Measurements from ENCODE around the gene KDM2A. TPM values are rescaled to one million over a fixed set of nuclear protein-coding genes. Genes with fewer than 3 reads are reported as not detected.
"Not testable (repeated sequence)": the region's sequence is repeated elsewhere in the genome, so short reads cannot be mapped to it uniquely, and the experiment has no call there.

The KDM2A gene
- total RNA-seq, 1 experiment from 2014 or later = 120 TPM

- TF ChIP-seq CTCF (conservative IDR thresholded peaks at IDR 0.05) (no peak), EZH2 (IDR thresholded peaks at IDR 0.05; ENCODE audit: low read depth) (no peak)
- H3K4me2 ChIP-seq = no peak overlapping the region
- peaks cover 7% of the 10 kb centered on the region; the same call in 1 of the 2 replicates for H3K79me2 ChIP-seq (ENCODE audit: low read depth)
- H3K36me3 ChIP-seq (ENCODE audit: low read depth) = peaks cover 45% of the 10 kb centered on the region
- ChIA-PET POLR2A (ENCODE audit: unreplicated experiment) (no interaction called here), CTCF (interaction anchor here (1.4 kb wide), 1 partner anchor 63 kb away, joined by 3 read pairs; no protein-coding TSS in a partner anchor)
- 0 out of 2 replicates have a peak, but pooled peaks cover 3% of the 10 kb centered on the region for H4K20me1 ChIP-seq (ENCODE audit: insufficient read depth)
- BruUV-seq (replicated peaks) = no TSS peak
- H3K27me3 ChIP-seq (ENCODE audit: insufficient read depth, low read depth) = no peaks in the 10 kb centered on the region
- intact Hi-C loops (cut with micrococcal nuclease; ENCODE audit: unreplicated experiment) = no loop called here
- H3K9me2 ChIP-seq (ENCODE audit: insufficient read depth) = no peaks in the 10 kb centered on the region
- no peak overlapping the region for H3K4me3 ChIP-seq
- no peaks in the 10 kb centered on the region for H3K4me1 ChIP-seq (replicated peaks; ENCODE audit: insufficient read depth)
- no peak overlapping the region for H2AFZ ChIP-seq
- peaks cover 34% of the 10 kb centered on the region; the same call in 1 of the 2 replicates for H3F3A ChIP-seq (ENCODE audit: insufficient read depth, low read depth)
- H3K9me3 ChIP-seq (ENCODE audit: insufficient read depth, low read depth) = no peaks in the 10 kb centered on the region
- no peak for DNase-seq
- H3K27ac ChIP-seq = no peak overlapping the region
Measured at GRCh38 chr11:67230886-67231285, 111.8 kb downstream of the KDM2A start.

GRCh38 chr11:67233584-67234190 is 114.6 kb downstream of the KDM2A start:
- no peaks in the 10 kb centered on the region for H3K9me2 ChIP-seq (ENCODE audit: insufficient read depth)
- no peak for DNase-seq
- no peak overlapping the region for H3K27ac ChIP-seq
- BruUV-seq (replicated peaks) = no TSS peak
- ChIA-PET CTCF (interaction anchor here (0.6 kb wide), 1 partner anchor 66 kb away, joined by 3 read pairs; no protein-coding TSS in a partner anchor), POLR2A (ENCODE audit: unreplicated experiment) (no interaction called here)
- H3K4me1 ChIP-seq (replicated peaks; ENCODE audit: insufficient read depth) = peaks cover 13% of the 10 kb centered on the region
- peaks cover 57% of the 10 kb centered on the region for H3F3A ChIP-seq (ENCODE audit: insufficient read depth, low read depth)
- no peaks in the 10 kb centered on the region for H3K27me3 ChIP-seq (ENCODE audit: insufficient read depth, low read depth)
- H3K4me2 ChIP-seq = no peak overlapping the region
- TF ChIP-seq CTCF (conservative IDR thresholded peaks at IDR 0.05) (no peak), EZH2 (IDR thresholded peaks at IDR 0.05; ENCODE audit: low read depth) (no peak)
- peaks cover 44% of the 10 kb centered on the region for H3K36me3 ChIP-seq (ENCODE audit: low read depth)
- peaks cover 17% of the 10 kb centered on the region; the same call in 1 of the 2 replicates for H3K79me2 ChIP-seq (ENCODE audit: low read depth)
- H3K4me3 ChIP-seq = no peak overlapping the region
- intact Hi-C loops (cut with micrococcal nuclease; ENCODE audit: unreplicated experiment) = no loop called here
- H3K9me3 ChIP-seq (ENCODE audit: insufficient read depth, low read depth) = no peaks in the 10 kb centered on the region
- no peak overlapping the region for H2AFZ ChIP-seq
- 0 out of 2 replicates have a peak, but pooled peaks cover 3% of the 10 kb centered on the region for H4K20me1 ChIP-seq (ENCODE audit: insufficient read depth)

GRCh38 chr11:67234571-67234970 is 115.5 kb downstream of the KDM2A start:
- H2AFZ ChIP-seq; BruUV-seq (replicated peaks); H3K4me3 ChIP-seq; H4K20me1 ChIP-seq (ENCODE audit: insufficient read depth); H3K27ac ChIP-seq; DNase-seq; H3K4me2 ChIP-seq; intact Hi-C loops (cut with micrococcal nuclease; ENCODE audit: unreplicated experiment); H3K9me2 ChIP-seq (ENCODE audit: insufficient read depth); H3K9me3 ChIP-seq (ENCODE audit: insufficient read depth, low read depth); H3K27me3 ChIP-seq (ENCODE audit: insufficient read depth, low read depth); POLR2A ChIA-PET (ENCODE audit: unreplicated experiment): not testable (repeated sequence)
- Histone ChIP-seq H3K36me3 (ENCODE audit: low read depth) (peaks cover 35% of the 10 kb centered on the region), H3F3A (ENCODE audit: insufficient read depth, low read depth) (peaks cover 59% of the 10 kb centered on the region), H3K4me1 (replicated peaks; ENCODE audit: insufficient read depth) (peaks cover 22% of the 10 kb centered on the region), H3K79me2 (ENCODE audit: low read depth) (peaks cover 19% of the 10 kb centered on the region; the same call in 1 of the 2 replicates)
- CTCF ChIA-PET = interaction anchor here (0.6 kb wide), 1 partner anchor 91 kb away, joined by 9 read pairs; no protein-coding TSS in a partner anchor
